Lower leg skin (tissue), 3 donors: Measurements from ENCODE around the gene ZNF148.

Experiments
- POLR2A ChIP-seq, 2 donors: fragments of 450-650 bp; IDR thresholded peaks; one replicate each; pipeline ENCODE4 v1.6.1; 2016 to 2017; ENCODE audit warnings: antibody characterized with exemption in 2 of 2, mild to moderate bottlenecking in 1 of 2, moderate library complexity in 1 of 2
- TF ChIP-seq, protein P1 (sequence below), 3 donors: fragments of 450-650 bp; IDR thresholded peaks; one replicate each; pipeline ENCODE4 v1.5.1; 2016; ENCODE audit warnings: antibody characterized with exemption in 3 of 3, mild to moderate bottlenecking in 3 of 3, moderate library complexity in 2 of 3

DNA sequence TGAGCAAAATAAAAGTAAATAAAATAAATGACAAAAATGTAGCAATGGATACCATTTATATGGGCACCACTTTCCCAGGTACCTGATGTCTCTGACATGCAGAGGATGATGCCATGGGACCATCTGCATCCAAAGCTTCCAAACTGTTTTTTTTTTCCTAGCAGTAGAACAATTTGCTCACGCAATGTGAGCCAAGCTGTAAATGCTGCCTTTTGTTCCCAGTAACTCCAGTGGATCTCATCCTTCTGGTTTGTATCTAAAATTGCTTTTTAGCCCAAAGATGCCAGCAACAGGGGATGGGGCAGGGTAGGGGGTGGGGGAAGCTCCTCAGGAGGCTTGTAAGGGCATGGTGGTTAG lies 195.3 kb downstream of the ZNF148 start:
- TF ChIP-seq, protein P1, sequence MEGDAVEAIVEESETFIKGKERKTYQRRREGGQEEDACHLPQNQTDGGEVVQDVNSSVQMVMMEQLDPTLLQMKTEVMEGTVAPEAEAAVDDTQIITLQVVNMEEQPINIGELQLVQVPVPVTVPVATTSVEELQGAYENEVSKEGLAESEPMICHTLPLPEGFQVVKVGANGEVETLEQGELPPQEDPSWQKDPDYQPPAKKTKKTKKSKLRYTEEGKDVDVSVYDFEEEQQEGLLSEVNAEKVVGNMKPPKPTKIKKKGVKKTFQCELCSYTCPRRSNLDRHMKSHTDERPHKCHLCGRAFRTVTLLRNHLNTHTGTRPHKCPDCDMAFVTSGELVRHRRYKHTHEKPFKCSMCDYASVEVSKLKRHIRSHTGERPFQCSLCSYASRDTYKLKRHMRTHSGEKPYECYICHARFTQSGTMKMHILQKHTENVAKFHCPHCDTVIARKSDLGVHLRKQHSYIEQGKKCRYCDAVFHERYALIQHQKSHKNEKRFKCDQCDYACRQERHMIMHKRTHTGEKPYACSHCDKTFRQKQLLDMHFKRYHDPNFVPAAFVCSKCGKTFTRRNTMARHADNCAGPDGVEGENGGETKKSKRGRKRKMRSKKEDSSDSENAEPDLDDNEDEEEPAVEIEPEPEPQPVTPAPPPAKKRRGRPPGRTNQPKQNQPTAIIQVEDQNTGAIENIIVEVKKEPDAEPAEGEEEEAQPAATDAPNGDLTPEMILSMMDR (IDR thresholded peaks at IDR 0.05): no peak
- no peak for TF ChIP-seq POLR2A (IDR thresholded peaks at IDR 0.05)
